Esophagus muscularis mucosa (tissue), 4 donors: ENCODE data around the gene VRK1. TPM values are rescaled to one million over a fixed set of nuclear protein-coding genes. Genes with fewer than 3 reads are reported as not detected.

Source experiments
- DNase-seq: peaks from one replicate; pipeline ENCODE4 v3.0.0-alpha.2; 2017; ENCODE audit errors: extremely low spot score
- H3K27ac ChIP-seq, 4 donors: fragments of 200-600 bp; sonication (generic); replicated peaks in 1 of 4; 1 replicate in 3 of 4; 2 replicates in 1 of 4; pipeline ENCODE4 v1.5.1; 2016 to 2019; ENCODE audit warnings: mild to moderate bottlenecking in 1 of 4
- H3K27me3 ChIP-seq, 4 donors: fragments of 200-600 bp; sonication (generic); one replicate each; pipeline versions ENCODE4 v1.5.1 to v1.6.0; 2016 to 2019
- H3K36me3 ChIP-seq, 4 donors: fragments of 200-600 bp; sonication (generic); one replicate each; pipeline ENCODE4 v1.5.1; 2016 to 2019
- H3K4me1 ChIP-seq, 4 donors: fragments of 200-600 bp; sonication (generic); one replicate each; pipeline ENCODE4 v1.5.1; 2016 to 2019
- H3K4me3 ChIP-seq, 4 donors: fragments of 200-600 bp; sonication (generic); 1 replicate in 2 of 4; 2 replicates in 2 of 4; pipeline ENCODE4 v1.5.1; 2016 to 2019; ENCODE audit warnings: mild to moderate bottlenecking in 4 of 4, moderate library complexity in 1 of 4
- H3K9me3 ChIP-seq, 4 donors: fragments of 200-600 bp; sonication (generic); 1 replicate in 3 of 4; 2 replicates in 1 of 4; pipeline ENCODE4 v1.5.1; 2016 to 2019
- EP300 ChIP-seq: sonication (generic); formaldehyde crosslinking; IDR thresholded peaks from one replicate; pipeline ENCODE4 v1.6.1; 2017; ENCODE audit warnings: antibody characterized with exemption
- POLR2A ChIP-seq: fragments of 450-650 bp; IDR thresholded peaks from one replicate; pipeline ENCODE4 v1.6.1; 2017; ENCODE audit warnings: antibody characterized with exemption, moderate library complexity, mild to moderate bottlenecking, low read depth
- POLR2AphosphoS5 ChIP-seq, 2 donors: sonication (generic); formaldehyde crosslinking; IDR thresholded peaks; one replicate each; pipeline ENCODE4 v1.6.1; 2017; ENCODE audit warnings: antibody characterized with exemption in 2 of 2
- WGBS: methylation state at CpG from one replicate; pipeline ENCODE4 v1.1.5; 2018; 5-methylcytosine and 5-hydroxymethylcytosine counted together
- intact Hi-C: fragments of 100-400 bp; cut with DNase I; formaldehyde crosslinking; loops from one replicate; pipeline ENCODE4 v1.15.1; 2023
- total RNA-seq, 4 donors: library from RNA; depleted of rRNA; stranded (reverse); fragments of >200 nt; gene quantifications; one replicate each; pipeline versions ENCODE4 v1.1.0 to v1.2.1, GENCODE V29; 2016
- TF ChIP-seq, protein P1 (sequence below), 3 experiments: fragments of 200-600 bp in 2 of 3; fragments of 450-650 bp in 1 of 3; sonication (generic) in 2 of 3; IDR thresholded peaks; one replicate each; pipeline ENCODE4 v1.5.1; 2017 to 2019; ENCODE audit warnings: antibody characterized with exemption in 3 of 3, mild to moderate bottlenecking in 2 of 3, moderate library complexity in 1 of 3

Gene VRK1
- total RNA-seq, 4 donors from 2014 or later, result 10.1 to 17.9 (median 14.3) TPM

DNA sequence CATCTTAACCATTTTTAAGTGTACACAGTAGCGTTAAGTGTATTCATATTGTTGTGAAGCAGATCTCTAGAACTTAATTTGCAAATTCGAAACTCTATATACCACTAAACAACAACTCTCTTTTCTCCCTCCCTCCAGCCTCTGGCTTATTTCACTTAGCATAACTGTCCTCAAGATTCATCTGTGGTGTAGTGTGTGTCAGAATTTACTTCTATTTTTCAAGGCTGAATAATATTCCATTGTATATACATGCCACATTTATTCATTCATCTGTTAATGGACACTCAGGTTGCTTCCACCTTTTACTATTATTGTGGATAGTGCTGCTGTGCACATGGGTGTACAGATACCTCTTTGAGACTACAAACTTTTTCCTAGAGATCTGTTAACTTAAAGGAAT, 26.5 kb downstream of the VRK1 start:
- DNase-seq, result no peak
- Histone ChIP-seq H3K27me3 (no peaks in the 10 kb centered on the region), H3K4me1 (peaks cover 0 to 11% (median 3%) of the 10 kb centered on the region in 4 donors), H3K36me3 (no peaks in the 10 kb centered on the region), H3K4me3 (no peak overlapping the region), H3K27ac (no peak overlapping the region), H3K9me3 (no peaks in the 10 kb centered on the region)
- WGBS, result 93% methylated on average over 2 of the region's 2 CpGs
- TF ChIP-seq POLR2A (no peak), POLR2AphosphoS5 (IDR thresholded peaks at IDR 0.05) (no peak), EP300 (no peak)
- TF ChIP-seq, protein P1, sequence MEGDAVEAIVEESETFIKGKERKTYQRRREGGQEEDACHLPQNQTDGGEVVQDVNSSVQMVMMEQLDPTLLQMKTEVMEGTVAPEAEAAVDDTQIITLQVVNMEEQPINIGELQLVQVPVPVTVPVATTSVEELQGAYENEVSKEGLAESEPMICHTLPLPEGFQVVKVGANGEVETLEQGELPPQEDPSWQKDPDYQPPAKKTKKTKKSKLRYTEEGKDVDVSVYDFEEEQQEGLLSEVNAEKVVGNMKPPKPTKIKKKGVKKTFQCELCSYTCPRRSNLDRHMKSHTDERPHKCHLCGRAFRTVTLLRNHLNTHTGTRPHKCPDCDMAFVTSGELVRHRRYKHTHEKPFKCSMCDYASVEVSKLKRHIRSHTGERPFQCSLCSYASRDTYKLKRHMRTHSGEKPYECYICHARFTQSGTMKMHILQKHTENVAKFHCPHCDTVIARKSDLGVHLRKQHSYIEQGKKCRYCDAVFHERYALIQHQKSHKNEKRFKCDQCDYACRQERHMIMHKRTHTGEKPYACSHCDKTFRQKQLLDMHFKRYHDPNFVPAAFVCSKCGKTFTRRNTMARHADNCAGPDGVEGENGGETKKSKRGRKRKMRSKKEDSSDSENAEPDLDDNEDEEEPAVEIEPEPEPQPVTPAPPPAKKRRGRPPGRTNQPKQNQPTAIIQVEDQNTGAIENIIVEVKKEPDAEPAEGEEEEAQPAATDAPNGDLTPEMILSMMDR (IDR thresholded peaks at IDR 0.05), result no peak
- intact Hi-C loops, result no loop called here

DNA sequence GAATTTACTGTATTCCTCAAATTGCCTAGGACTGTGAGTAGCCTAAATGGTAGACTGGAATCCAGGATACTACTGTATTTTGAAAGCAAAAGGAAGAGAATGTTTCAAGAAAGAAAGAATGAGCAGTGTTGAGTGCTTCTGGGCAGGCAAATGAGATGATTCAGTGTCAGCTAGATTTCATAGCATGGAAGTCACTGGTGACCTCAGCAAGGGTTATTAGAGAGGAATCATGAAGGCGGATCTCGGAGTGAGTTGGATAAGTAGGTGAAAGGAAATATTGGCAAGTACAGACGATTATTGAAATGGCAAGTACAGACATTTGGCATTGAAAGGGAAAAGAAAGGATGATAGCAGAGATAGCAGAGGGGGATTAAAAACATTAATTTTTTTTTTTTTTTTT, 27.1 kb downstream of the VRK1 start:
- Histone ChIP-seq H3K4me3 (no peak overlapping the region), H3K27me3 (no peaks in the 10 kb centered on the region), H3K4me1 (peaks cover 0 to 11% (median 3%) of the 10 kb centered on the region in 4 donors), H3K27ac (no peak overlapping the region), H3K9me3 (no peaks in the 10 kb centered on the region), H3K36me3 (no peaks in the 10 kb centered on the region)
- 97% methylated on average over 3 of the region's 3 CpGs for WGBS
- no peak for DNase-seq
- TF ChIP-seq EP300 (no peak), POLR2AphosphoS5 (IDR thresholded peaks at IDR 0.05) (no peak), POLR2A (no peak)
- TF ChIP-seq, protein P1 (IDR thresholded peaks at IDR 0.05), result no peak
- intact Hi-C loops, result no loop called here

DNA sequence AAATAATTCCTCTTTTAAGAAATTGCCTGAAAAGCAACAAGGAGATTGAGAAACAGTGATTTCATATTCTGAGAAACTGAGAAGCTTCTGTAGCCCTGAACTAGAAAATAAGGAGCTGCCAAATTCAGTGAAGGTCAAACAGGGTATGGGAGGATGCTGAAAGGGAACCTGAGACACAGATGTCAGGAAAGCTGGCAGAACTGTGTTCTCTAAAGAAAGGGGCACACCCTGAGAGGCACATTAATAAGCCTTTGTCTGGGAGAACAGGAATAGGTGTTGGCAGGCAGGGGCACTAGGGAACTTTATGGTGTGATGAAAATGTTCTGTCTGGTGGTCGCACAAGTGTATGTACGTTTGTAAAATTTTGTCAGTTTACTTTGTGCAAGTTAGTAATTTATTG, 29.6 kb downstream of the VRK1 start:
- Histone ChIP-seq H3K9me3 (peaks cover 0 to 4% (median 0%) of the 10 kb centered on the region in 4 donors), H3K36me3 (no peaks in the 10 kb centered on the region), H3K4me1 (peaks cover 0 to 11% (median 3%) of the 10 kb centered on the region in 4 donors), H3K4me3 (no peak overlapping the region), H3K27ac (no peak overlapping the region), H3K27me3 (no peaks in the 10 kb centered on the region)
- no peak for DNase-seq
- WGBS, result 50% methylated on average over 2 of the region's 2 CpGs
- intact Hi-C loops, result no loop called here
- no peak for TF ChIP-seq POLR2A
- TF ChIP-seq EP300, result no peak
- TF ChIP-seq, protein P1 (IDR thresholded peaks at IDR 0.05), result no peak
- no peak for TF ChIP-seq POLR2AphosphoS5 (IDR thresholded peaks at IDR 0.05)

DNA sequence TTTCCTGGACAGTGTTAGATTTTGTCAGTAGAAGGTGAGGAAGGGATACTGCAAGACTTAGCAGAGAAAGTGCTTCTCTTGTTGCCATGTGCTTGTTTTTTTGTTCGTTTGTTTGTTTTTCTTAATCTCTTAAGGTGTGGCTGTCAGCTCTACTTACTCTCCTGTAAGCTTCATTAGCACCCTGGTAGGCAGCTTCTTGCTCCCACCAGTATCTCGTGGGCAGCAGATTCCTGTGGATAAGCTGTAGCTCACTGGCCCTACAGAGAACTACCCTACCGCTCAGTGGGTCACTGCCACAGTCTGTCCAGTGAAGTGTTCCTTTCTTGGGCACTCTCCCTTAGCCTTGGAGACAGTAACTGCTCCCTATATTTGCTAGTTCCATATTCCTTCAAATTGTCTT, 30.1 kb downstream of the VRK1 start:
- TF ChIP-seq, protein P1 (IDR thresholded peaks at IDR 0.05), result no peak
- no peak for TF ChIP-seq EP300
- TF ChIP-seq POLR2A, result no peak
- no peak for TF ChIP-seq POLR2AphosphoS5 (IDR thresholded peaks at IDR 0.05)
- Histone ChIP-seq H3K9me3 (peaks cover 0 to 4% (median 0%) of the 10 kb centered on the region in 4 donors), H3K36me3 (no peaks in the 10 kb centered on the region), H3K4me1 (peaks cover 0 to 11% (median 3%) of the 10 kb centered on the region in 4 donors), H3K27ac (no peak overlapping the region), H3K27me3 (no peaks in the 10 kb centered on the region), H3K4me3 (no peak overlapping the region)
- WGBS, result 70% methylated on average over 3 of the region's 3 CpGs
- intact Hi-C loops, result no loop called here
- DNase-seq, result no peak

DNA sequence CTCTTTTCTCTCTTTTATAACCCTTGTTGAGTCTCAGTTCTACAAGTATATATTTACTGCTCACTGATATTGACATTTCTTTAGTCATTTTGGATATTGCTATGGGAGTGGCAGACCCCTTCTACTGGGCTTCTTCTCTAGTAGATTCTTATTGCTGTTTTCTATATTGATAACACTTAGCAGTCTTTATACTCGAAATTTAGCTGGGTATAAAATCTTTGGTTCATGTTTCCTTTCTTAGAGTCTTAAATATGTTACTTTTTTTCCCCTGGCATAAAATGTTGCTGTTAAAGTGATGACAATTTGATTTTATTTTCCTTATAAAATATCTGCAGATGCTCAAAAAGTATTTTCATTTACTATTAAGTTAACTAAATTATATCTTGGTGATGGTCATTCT, 32.6 kb downstream of the VRK1 start:
- intact Hi-C loops, result no loop called here
- peaks cover 0 to 4% (median 0%) of the 10 kb centered on the region in 4 donors for H3K9me3 ChIP-seq
- no peak for DNase-seq
- H3K4me3 ChIP-seq, result no peak overlapping the region
- no peak overlapping the region for H3K27ac ChIP-seq
- H3K27me3 ChIP-seq, result no peaks in the 10 kb centered on the region
- 96% methylated on average over 1 of the region's 1 CpG for WGBS
- H3K36me3 ChIP-seq, result peaks cover 0 to 12% (median 9%) of the 10 kb centered on the region in 4 donors
- TF ChIP-seq, protein P1 (IDR thresholded peaks at IDR 0.05), result no peak
- no peak for TF ChIP-seq EP300
- TF ChIP-seq POLR2A, result no peak
- TF ChIP-seq POLR2AphosphoS5 (IDR thresholded peaks at IDR 0.05), result no peak
- H3K4me1 ChIP-seq, result peaks cover 0 to 11% (median 3%) of the 10 kb centered on the region in 4 donors
